PC-9 (cell line): ENCODE data around the gene PWWP2B.

Source experiments
- CTCF ChIP-seq: fragments of 200-600 bp; sonication (generic); conservative IDR thresholded peaks from 2 replicates; pipeline ENCODE4 v1.6.1; 2017; ENCODE audit warnings: mixed run types, antibody characterized with exemption, mild to moderate bottlenecking, moderate library complexity
- EZH2 ChIP-seq: fragments of 200-600 bp; sonication (generic); IDR thresholded peaks from 2 replicates; pipeline ENCODE4 v1.8.0; 2017; ENCODE audit warnings: antibody characterized with exemption, low read depth

GRCh38 chr10:132411561-132412253, 14.7 kb downstream of the PWWP2B start:
- no peak for TF ChIP-seq CTCF
- no peak for TF ChIP-seq EZH2
